CD4-positive, alpha-beta T cell treated with Interleukin-21 for 1 hour (primary cell): ENCODE data around the gene P3H2.

Source experiments
- DNase-seq: peaks from one replicate; pipeline ENCODE4 v3.0.0-alpha.2; 2020

The P3H2 gene

DNA sequence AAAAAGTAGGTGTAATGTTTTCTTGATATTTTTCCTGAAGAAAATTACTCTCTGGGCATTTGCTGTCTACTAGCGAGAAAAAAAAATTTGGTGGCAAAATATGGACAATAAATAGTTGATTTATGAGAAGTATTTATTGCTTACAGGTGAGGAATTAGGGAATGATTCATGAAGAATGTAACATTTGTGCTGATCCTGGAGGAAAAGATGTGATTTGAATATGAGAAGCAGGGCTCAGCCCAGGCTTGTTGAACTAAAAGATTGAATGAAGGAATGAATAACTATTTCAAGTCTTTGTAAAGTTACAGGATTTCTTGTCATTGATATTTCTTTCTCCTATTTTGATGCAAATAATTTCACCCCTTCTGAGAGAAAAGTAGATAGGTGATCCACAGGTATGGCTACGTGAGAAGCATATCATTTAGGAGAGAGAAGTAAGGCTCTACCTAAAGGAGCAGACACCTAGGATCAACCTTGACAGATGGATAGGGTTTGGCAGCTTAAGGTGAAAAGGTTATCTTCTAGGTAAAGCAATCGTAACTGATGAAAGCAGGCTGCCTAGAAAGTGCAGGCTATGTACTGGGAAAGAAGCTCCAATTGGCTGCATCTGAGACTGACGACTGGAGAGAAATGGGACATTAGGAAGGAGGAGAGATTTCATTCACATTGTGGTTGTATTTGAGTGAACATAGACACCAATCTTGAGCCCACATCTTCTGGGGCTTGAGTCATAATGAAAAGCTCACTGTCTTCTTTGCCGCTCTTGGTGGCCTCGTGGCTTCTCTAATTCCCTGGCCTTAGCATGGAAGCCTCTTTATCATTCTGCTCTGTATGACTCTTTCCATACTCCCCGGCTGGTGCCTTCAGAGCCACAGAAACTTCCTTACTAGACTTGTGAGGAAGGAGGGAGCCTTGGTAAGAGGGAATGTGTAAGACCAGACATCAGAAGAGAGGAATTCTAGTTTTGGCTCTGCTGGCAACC lies 106.5 kb downstream of the P3H2 start:
- DNase-seq: no peak

DNA sequence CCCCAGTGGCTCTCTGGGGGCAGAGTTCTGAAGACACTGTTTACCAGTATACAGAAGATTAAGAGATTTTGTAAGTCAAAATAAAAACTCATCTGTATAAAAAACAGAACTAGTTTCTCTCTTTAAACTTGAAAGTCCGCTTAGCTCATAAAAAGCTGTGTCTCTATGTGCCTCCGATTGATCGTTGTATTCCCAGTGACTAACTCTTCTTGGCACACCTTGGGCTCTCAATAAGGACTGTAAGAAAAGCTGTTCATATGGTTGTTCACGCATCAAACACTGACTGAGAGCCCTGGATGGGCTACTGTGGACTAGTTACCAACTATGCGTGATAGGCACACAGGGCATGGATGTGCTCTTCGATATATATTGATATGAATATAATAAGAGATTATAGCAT lies 107.9 kb downstream of the P3H2 start:
- DNase-seq: no peak

DNA sequence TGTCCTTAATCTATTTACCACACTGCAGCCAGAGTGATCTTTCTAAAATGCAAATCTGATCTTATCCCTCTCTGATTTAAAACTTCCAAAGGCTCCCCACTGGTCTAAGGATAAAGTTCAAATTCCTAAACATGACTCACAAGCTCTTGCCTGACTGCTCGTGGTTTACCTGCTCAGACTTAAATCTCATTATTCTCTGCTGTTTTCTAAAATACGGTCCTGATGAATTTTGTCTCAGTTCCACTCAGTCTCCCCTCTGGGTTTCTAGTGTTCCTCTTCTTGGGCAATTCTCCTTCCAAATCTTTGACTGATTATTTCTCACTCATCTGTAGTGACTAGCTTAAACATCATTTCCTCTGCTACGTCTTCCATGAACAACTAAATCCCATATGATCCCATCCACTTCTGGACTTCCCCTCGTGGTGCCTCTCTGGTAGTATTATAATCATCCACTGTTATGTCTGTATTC lies 108.3 kb downstream of the P3H2 start:
- no peak for DNase-seq

DNA sequence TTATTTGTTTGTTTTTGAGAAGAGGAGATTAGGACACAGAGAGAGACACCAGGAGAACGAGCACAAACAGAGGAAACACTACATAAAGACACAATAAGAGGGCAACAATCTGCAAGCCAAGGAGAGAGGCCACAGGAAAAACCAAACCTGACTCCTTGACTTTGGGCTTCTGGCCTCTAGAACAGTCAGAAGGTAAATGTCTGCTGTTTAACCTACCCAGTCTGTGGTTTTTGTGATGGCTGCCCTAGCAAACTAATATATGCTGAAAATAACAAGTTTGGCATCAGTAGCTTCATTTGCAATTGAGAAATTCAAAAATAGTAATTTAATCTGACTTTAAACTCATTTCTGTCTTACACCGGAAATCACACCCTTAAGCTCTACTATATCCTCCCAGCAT lies 110.2 kb downstream of the P3H2 start:
- DNase-seq: no peak

DNA sequence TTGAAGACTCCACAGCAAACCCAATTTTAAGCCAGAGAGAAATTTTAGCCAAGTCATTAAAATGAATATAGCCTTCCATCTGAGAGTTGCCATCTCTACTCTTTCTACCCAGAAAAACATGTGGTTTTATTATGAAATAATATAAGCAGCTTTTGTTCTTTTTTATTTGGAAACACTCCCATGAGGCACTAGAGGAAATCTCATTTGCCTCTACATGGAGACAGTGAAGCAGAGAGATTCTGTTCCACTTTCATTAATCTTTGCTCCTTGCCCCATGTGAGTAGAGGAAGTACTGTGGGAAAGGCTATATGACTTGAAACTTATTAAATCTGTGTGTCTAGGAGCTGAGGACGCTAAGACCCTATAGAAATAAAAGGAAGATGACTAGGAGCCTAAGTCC lies 111.1 kb downstream of the P3H2 start:
- no peak for DNase-seq

DNA sequence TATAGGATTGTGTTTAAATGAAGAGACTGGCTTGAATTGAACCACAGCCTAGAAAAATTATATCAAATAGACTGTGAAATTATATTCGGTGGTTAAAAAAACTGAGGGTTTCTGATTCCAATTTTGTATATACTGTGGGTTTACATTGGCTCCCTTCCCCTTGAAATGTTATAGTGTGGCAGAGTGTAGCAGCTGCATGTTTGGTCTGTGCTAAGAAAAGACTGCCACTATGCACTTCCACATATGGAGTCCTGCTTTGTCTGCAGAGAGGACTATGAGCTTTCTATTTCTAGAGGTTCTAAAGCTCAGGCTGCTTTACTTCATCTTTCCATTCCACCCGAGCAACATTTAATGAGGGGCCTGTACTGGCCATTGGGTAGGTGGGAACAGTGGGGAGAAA lies 112.3 kb downstream of the P3H2 start:
- no peak for DNase-seq

DNA sequence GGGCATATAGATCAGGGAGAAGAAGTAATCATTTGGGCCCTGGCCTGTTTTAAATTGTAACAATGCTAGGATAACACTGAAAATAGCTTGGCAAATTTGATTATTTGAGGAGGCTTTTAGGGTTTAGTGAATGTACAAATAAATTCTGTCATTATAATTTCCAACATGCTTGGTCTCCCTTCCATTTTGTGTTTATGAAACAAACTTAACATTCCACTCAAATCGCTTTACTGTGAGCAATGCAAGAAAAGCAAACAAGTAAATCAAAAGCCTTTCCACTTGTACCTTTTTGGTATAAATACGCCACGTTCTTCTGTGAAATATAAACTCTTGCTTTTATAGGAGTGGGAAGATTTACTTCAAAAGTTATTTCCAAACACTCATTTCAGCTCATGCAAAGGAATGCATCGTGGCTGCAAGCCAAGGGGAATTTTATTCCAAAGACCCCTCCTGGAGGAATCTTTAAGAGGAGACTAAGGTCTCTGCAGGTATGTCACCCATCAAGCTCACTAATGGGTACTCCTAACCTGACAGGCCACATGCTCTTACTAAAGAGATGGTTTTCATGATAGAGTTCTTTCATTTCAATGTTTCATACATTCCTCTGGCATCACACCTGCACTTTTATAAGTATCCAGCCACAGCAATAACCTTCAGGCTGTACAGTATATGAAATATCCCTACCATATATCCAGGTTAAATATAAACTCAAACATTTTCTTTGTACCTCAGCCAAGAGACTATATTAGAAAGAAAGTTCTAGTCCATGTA lies 115.2 kb downstream of the P3H2 start:
- DNase-seq: no peak

DNA sequence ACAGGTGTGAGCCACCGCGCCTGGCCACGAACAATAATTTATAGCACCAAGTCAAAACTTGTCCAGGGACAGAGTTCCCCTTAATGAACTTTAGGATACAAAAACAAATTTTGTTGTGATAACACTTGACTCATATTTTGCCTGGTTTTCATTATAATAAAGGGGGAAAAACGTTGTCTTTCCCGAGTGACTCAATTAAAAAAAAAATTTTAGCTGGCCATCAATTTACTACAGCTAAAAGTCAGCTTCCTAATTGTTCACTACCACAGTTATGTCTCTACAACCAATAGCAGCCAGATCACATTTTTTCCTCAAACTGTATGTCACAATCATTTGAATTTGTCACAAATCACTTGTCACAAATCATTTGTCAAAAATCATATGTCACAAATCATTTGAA lies 116.0 kb downstream of the P3H2 start:
- no peak for DNase-seq

DNA sequence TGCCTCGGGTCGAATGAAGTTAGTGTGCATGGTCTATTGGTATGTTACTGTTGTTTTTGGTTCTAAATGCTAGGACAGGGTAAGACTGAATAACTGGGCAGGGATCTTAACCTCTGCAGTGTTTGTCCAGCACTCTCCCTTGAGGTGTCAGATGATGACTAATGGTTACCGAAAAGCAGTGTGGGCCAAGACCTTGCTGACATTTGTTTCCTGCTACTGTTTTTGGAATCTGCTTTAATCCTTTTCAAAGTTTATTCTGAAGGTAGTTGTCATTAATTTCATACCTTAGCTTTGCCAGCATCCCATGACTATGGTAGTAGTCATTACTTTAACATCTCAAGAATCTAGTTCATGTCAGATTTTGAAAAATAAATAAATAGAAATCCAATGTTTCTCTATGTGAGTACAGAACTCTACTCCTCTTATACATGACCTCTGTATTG lies 117.0 kb downstream of the P3H2 start:
- no peak for DNase-seq

DNA sequence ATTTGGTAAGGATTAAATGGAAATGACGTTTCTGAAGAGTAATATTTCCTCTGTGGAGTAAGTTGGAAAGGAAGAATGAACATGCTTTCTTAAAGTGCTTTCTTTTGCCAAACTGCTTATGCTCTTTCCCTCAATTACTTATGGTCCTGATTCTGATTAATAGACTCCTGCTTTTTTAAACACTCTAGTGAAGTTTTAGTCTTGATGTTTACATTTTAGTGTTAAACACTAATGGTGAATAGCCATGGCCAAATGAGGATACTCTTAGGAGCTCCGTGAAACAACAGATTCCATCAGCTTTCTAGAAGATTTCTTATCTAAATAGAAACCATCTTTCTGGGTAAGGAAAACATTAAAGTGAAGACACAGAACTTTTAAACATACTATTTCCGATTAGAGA lies 117.6 kb downstream of the P3H2 start:
- no peak for DNase-seq

DNA sequence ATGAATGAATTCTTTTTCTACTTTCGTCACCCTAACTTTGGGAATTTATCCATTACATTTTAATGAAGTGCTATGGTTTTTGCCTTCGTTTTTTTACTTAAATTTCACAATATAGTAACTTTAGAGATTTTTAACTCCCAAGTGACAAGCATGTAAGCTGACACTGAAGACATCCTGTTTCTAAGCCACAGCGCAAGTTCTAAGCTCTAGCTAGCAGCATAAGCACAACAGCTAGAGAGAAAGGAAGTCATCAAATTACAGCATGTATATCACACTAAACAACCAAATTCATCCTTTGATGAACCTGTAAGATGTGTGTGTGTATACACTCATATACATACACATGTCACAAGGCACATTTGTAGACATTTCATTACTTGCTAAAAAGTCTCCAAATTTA lies 119.3 kb downstream of the P3H2 start:
- DNase-seq: no peak

DNA sequence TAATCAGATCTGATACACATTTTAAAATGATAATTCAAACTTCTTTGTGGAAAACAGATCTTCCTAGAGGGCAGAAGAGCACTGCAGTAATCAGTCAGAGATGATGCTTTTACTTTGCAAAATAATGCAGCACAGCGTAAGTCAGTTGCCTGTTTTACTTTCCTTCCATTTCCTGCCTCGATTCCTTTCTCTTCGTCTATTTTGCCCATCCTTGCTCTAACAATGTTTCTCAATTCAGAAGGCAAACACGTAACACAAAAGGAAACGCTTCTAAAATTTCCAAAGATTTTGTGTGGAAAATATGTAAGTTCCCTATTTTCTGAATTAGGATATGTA lies 119.9 kb downstream of the P3H2 start:
- no peak for DNase-seq

DNA sequence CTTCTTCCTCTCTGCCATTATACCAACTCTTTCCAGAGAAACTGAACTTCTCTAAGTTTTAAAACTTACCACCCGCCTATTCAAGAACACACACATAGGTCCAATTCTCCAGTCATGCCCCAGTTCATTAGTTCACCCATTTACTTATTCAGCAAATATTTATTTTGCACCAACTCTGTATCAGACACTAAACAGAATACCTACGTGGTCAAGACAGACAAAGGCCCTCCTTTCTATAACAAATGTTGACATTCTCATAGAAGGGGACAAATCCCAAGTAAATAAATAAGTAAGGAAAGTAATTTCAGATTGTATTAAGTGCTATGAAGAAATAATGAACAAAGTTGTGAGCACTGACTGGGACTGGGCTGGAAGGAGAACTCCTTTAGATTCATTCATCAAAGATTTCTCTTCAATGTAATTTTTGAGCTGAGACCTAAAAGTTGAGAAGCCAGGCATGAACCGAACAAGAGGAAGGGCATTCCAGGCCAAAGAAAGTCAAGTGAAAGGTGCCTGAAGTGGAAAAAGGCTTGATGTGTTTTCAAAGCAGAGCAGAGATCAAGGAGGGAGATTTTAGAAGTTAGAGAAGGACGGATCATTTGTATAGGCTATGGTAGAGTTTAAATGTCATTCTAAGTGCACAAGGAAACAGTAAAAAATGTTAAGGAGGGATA lies 120.4 kb downstream of the P3H2 start:
- DNase-seq: no peak

DNA sequence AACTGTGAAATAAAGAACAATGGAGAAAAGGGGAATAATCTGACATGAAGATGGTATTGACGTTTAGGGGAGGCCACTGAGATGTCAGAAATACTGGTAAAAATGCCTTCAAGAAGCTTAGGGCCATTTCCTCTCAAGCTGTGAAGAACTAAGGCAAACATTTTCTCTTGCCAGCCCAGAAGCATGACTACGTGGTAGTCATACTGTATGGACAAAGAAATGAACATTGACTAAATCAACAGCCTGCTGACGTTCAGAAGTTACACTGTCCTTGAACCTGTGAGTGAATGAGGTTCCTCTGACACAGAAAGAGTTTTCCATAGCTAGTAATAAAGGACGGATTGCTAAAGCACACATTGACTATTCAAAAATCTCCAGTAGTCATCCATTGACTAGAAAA lies 121.0 kb downstream of the P3H2 start:
- no peak for DNase-seq

DNA sequence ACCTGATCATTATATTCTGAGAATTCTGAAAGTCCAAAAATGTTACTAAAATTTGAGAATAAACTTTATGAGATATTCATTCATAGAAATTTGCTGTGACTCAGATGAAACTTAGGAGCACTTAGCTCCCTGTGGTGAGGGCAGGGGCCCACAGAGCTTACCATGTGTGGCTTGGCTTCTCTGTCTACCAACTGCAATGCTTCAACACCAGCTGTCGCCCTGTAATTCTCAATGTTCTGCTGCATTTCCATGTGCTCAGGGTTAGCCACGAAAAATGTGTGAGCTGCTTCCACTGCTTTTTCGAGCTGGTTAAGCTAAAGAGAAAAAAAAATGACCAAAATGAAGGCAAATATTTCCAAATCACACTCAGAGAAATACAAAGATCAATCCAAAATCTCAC lies 125.6 kb downstream of the P3H2 start:
- no peak for DNase-seq

DNA sequence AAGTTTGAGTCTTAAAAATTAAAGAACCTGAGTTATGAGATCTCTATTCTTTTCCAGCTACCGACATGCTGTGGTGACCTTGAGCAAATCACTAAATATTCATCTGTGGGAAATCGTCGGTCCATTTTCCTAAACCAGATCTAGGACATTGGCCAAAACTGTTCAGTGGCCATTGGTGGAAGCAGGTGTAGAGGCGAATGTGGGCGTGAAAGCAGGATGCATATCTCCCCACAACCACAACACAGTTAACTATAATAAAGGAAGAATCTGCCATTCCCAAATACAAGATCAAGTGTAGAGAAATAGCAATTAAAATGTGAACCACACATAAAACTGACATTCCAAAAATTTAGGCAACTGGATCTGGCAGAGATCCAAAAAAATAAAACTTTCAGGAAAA lies 129.9 kb downstream of the P3H2 start:
- DNase-seq: no peak

DNA sequence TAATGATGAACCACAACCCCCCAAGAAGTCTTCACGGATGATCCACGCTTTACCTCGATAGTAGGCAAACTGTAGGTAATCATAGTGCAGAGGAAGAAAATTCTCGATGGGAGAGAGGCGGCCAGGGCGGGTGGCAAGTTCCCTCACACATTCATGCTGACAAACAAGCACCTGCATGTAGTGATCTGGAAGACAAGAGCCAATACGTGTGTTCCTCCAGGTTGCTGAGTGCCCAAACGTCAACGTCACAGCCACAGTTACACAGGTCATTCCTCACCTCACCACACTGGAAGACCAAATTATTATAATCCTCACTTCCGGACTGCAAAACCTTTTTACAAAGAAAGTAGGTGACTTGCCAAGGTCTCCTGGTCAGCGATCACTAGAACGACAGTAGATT lies 131.8 kb downstream of the P3H2 start:
- no peak for DNase-seq

DNA sequence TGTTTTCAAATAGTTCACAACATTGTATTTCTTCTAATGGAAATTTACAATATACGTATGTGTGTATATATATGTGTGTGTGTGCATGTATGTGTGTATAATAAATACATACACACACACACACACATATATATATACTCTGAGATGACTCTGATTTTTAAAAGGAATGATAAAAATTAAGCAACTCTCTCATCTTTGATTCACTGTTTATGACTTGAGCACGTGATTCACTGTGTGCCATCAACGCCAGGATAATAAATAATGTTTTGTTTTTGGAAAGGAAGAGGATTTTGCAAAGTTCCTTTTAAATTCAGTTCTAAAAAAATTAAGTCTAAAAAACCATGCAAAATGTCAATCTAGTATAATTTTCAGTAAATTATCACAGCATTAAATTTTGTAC lies 132.4 kb downstream of the P3H2 start:
- DNase-seq: no peak

DNA sequence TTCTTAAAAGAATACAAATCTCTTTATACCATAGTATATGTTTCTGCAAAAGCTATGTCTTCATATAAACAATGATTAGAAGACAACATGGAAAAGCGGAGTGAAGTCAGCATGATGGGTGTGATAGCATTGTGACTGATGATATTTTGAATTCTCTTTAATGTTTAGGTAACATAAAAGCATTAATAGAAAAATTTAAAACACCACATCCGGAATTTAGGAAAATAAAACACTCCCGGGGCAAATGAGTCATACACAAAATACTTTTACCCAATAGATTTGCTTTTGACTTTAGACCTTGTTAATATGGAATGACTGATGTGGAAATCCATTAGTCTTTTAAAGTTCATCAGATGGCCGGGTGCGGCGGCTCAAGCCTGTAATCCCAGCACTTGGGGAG lies 134.7 kb downstream of the P3H2 start:
- no peak for DNase-seq

DNA sequence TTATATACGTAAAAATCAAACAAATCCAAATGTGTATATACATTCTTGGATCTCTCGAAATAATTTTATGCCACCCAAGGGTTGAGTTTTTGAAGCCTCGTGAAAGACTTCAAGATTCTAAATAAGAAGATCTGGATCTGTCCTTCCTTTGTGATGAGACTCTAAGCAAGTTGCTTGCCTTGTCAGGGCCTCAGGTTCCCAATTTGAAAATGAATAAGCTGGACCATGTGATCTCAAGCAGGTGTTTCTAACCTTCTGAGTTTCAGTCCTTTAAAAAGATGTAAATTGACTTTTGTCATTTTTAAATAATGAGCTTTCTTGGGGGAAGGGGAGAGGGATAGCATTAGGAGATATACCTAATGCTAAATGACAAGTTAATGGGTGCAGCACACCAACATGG lies 137.1 kb downstream of the P3H2 start:
- DNase-seq: no peak

DNA sequence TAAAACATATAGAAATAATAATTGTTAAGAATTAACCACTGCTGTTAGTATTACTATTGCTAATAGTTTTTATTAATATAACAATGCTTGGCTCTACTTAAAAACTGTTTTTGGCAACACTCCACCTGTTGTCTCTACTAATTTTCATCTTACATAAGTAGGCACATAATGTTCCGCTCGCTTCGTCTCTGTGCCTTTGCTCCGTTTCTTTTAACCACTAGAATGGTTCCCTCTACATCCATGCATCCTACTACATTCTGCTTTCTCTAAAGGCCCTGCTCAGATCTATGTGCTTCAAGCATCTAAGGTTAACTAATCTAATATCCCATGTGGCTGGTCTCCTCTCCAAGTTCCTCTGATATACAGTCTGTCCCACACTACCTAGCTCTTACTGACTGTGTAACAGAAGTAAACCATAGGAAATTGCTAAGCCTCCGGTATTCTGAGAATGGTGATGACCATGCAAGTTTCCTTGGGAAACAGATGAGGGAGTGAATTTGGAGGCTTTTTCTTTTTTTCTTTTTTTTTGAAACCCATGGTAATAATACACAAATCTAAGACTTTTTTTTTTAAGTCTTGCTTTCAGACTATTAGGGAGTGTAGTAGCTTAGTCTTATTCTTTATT lies 138.3 kb downstream of the P3H2 start:
- DNase-seq: no peak

DNA sequence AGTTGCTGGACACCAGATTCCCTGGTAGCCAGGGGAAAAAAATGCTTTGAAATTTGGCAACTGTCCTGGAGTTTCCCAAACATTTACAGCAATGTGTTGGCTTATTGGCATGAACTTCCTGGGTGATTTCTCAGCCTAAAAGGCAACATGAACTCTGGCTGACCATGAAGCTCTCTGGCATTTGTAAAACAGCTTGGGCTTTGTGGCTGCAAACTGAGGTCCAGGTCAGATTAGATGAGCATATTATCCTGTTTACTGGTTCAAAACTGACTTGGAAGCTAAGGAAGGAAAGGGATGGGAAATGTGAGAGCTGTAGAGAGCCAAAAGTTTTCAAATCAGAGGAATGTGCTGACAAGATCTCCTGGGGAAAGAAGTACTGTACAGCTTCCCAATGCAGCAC lies 139.0 kb downstream of the P3H2 start:
- no peak for DNase-seq

DNA sequence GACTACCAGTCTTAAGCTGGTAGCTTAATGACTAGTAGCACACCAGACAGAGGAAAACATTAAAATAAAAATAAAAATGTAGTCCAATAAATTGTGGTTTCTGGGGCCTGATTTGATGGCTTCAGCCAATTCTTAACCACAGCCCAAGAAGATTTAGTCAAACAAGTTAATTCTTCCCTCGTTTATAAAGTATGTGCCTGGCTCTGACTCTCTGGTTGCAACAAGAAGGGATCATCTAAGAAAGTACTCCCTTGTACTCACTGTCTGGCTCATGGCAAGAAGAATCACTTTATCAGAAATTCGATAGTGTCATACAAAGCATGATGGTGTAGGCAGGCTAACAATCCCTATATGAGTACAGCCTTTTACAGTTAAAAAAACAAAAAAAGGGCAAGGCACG lies 141.9 kb downstream of the P3H2 start:
- DNase-seq: no peak
